Measurements from ENCODE around the gene KIAA0232.
"Not testable (repeated sequence)": the region's sequence is repeated elsewhere in the genome, so short reads cannot be mapped to it uniquely, and the experiment has no call there.

- TF ChIP-seq PAX5 (IDR thresholded peaks at IDR 0.05; ENCODE audit: insufficient read depth, low read length, severe bottlenecking); POLR2AphosphoS5 (IDR thresholded peaks at IDR 0.05; ENCODE audit: low read depth, low read length): not testable (repeated sequence)
These were observed 14.8 kb downstream of the KIAA0232 start for GRCh38 chr4:6797368-6797767.

Measured in GM12891 (cell line).